COR-L47 (cell line): Measurements from ENCODE around the gene PLA2G10.
"Not testable (repeated sequence)": the region's sequence is repeated elsewhere in the genome, so short reads cannot be mapped to it uniquely, and the experiment has no call there.

Experiments
- DNase-seq: peaks from one replicate; lab custom pipeline; 2025; lab: John Stamatoyannopoulos, UW

PLA2G10 gene, protein sequence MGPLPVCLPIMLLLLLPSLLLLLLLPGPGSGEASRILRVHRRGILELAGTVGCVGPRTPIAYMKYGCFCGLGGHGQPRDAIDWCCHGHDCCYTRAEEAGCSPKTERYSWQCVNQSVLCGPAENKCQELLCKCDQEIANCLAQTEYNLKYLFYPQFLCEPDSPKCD

DNA sequence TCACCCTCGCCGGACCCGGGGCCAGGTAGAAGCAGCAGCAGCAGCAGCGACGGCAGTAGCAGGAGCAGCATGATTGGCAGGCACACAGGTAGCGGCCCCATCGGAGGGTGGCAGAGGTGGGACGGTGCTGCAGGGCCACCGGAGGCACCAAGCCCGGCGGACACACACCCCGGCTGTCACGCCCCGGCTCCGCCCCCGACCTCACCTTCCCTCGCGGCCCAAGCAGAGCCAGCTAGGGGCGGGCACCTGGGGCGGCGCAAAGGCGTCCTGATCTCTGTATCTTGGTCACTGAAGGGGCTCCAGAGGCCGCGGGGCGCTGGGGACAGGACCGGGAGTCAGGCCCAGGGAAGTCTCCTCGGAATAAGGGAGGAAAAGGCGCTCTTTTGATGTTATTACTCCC is at the start of gene PLA2G10:
TSS of gene PLA2G10 (minus strand) at position 180 of the 400 bp plus-strand sequence. CDS start at position 101, 79 bp downstream.
- not testable (repeated sequence) for DNase-seq

DNA sequence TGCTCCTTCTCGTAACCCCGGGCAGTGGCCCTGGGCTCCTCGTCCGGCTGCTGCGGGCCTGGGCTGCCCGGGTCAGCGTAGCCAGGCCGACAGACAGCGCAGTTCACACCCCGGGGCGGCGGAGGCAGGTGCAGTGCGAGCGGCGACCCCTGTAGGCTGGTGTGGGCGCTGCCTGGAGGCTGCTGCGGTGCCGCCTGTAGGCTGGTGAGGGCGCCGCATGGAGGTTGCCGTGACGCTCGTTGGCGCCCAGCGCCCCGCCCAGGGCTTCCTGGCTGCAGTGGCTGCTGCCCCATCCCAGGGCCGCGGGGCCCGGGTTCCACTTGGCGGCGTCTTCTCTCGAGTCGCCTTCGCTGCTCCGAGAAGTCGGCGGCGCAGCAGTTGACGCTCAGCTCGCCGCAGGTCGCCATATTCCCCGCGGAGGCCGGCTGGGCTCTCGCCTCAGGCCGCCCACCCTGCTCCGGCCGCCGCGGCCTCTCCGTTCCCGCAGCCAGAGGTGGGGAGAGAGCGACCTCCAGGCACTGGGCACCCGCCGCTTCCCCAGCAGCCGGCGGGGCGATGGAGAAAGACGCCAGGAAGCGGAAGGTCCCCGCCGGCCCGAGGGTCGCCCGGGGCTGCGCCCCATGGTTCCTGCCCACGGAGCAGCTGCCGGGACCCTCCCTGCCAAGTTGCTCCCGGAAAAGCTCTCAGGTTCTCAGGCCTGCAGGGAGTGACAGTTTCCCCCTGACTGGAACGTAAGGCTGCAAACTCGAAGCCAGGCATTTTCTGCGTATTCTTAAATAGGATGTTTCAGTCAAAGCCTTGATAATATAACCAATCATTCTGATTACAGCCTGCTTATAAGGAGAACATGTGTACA is 48.4 kb upstream of the PLA2G10 start, which contains the start of gene NPIPA2:
TSS of gene NPIPA2 (plus strand) at position 261 of the 856 bp plus-strand sequence. CDS start 5,533 bp downstream, outside the sequence.
- not testable (repeated sequence) for DNase-seq

DNA sequence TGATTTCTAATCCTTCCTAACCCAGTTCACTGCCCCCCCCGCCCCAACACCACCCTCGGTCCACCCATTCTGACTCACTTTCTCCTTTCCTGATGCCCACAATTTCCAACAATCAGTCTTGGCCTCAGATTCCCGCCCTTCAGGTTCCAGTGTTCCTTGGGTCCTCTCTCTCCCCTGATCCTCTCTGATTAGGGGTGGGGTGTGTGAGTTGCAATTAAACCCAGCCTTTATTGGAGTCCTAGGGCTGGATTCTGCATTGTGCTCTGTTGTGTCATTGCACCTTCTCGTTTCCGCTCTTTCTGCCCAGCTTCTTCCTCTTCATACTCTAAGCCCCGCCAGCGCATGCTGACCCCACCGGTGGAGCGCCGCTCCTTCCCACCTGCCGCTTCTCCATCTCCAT is 47.7 kb upstream of the PLA2G10 start:
- DNase-seq, result not testable (repeated sequence)

DNA sequence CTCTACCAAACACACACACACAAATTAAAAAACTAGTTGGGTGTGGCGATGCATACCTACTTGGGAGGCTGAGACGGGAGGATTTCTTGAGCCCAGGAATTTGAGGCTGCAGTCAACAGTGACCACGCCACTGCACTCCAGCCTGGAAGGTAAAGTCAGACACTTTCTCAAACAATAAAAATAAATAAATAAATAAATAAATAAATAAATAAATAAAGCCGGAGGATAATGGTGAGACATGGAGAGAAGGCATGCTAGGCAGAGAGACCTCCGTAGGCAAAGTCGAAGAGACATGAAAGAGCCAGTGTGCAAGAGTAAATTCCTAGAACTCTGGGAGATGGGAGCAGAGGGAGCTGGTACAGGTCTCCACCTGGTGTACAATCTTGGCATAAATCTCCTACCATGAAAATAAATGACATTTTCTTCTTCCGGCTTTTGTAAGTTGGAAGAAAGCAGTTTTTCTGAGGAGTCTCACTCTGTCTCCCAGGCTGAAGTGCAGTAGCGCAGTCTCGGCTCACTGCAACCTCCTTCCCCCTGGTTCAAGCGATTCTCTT is 46.8 kb upstream of the PLA2G10 start:
- DNase-seq, result not testable (repeated sequence)

DNA sequence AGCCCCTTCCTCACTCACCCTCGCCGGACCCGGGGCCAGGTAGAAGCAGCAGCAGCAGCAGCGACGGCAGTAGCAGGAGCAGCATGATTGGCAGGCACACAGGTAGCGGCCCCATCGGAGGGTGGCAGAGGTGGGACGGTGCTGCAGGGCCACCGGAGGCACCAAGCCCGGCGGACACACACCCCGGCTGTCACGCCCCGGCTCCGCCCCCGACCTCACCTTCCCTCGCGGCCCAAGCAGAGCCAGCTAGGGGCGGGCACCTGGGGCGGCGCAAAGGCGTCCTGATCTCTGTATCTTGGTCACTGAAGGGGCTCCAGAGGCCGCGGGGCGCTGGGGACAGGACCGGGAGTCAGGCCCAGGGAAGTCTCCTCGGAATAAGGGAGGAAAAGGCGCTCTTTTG is 39.1 kb upstream of the PLA2G10 start:
- not testable (repeated sequence) for DNase-seq

DNA sequence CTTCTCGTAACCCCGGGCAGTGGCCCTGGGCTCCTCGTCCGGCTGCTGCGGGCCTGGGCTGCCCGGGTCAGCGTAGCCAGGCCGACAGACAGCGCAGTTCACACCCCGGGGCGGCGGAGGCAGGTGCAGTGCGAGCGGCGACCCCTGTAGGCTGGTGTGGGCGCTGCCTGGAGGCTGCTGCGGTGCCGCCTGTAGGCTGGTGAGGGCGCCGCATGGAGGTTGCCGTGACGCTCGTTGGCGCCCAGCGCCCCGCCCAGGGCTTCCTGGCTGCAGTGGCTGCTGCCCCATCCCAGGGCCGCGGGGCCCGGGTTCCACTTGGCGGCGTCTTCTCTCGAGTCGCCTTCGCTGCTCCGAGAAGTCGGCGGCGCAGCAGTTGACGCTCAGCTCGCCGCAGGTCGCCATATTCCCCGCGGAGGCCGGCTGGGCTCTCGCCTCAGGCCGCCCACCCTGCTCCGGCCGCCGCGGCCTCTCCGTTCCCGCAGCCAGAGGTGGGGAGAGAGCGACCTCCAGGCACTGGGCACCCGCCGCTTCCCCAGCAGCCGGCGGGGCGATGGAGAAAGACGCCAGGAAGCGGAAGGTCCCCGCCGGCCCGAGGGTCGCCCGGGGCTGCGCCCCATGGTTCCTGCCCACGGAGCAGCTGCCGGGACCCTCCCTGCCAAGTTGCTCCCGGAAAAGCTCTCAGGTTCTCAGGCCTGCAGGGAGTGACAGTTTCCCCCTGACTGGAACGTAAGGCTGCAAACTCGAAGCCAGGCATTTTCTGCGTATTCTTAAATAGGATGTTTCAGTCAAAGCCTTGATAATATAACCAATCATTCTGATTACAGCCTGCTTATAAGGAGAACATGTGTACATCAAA is 9.3 kb upstream of the PLA2G10 start, which contains the start of gene NPIPA3:
TSS of gene NPIPA3 (plus strand) at position 256 of the 856 bp plus-strand sequence. CDS start 5,533 bp downstream, outside the sequence.
- DNase-seq, result not testable (repeated sequence)

DNA sequence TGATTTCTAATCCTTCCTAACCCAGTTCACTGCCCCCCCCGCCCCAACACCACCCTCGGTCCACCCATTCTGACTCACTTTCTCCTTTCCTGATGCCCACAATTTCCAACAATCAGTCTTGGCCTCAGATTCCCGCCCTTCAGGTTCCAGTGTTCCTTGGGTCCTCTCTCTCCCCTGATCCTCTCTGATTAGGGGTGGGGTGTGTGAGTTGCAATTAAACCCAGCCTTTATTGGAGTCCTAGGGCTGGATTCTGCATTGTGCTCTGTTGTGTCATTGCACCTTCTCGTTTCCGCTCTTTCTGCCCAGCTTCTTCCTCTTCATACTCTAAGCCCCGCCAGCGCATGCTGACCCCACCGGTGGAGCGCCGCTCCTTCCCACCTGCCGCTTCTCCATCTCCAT is 8.6 kb upstream of the PLA2G10 start:
- DNase-seq, result not testable (repeated sequence)

DNA sequence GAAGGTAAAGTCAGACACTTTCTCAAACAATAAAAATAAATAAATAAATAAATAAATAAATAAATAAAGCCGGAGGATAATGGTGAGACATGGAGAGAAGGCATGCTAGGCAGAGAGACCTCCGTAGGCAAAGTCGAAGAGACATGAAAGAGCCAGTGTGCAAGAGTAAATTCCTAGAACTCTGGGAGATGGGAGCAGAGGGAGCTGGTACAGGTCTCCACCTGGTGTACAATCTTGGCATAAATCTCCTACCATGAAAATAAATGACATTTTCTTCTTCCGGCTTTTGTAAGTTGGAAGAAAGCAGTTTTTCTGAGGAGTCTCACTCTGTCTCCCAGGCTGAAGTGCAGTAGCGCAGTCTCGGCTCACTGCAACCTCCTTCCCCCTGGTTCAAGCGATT is 7.8 kb upstream of the PLA2G10 start:
- DNase-seq, result not testable (repeated sequence)

DNA sequence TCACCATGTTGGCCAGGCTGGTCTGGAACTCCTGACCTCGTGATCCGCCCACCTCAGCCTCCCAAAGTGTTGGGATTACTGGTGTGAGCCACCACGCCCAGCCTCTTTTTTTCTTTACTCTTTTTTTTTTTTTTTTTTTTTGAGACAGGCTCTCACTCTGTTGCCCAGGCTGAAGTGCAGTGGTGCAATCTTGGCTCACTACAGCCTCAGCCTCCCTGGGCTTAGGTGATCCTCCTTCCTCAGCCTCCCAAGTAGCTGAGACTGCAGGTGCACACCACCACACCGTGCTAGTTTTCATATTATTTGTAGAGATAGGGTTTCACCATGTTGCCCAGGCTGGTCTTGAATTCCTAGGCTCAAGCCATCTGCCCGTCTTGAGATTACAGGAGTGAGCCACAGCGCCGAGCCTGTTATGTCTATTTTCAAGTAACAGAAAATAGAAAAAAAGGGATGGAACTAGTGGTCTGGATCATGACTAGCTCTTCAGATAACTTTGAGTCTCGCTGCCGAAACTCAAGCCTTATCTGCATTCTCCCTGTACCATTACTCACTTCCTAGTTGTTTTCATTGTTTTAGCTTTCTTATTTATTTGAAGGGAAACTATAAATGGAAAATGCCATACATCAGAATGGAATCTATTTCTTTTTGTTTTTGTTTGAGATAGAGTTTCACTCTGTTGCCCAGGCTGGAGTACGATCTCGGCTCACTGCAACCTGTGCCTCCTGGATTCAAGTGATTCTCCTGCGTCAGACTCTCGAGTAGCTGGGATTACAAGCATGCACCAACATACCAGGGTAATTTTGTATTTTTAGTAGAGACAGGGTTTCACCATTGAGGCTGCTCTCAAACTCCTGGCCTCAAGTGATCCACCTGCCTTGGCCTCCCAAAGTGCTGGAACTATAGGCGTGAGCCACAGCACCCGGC is 8.0 kb downstream of the PLA2G10 start:
- DNase-seq, result not testable (repeated sequence)

DNA sequence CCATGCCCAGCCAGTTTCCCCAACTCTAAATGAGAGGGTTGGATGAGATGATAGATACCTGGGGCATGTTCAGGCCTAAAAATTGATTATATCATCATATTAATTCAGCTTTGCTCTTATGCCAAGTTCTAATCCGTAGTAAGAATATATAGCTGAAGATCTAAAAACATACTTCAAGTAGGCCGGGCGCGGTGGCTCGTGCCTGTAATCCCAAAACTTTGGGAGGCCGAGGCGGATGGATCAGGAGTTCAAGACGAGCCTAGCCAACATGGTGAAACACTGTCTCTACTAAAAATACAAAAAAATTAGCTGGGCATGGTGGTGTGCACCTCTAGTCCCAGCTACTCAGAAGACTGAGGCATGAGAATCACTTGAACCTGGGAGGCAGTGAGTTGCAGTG is 12.0 kb downstream of the PLA2G10 start:
- DNase-seq, result no peak

DNA sequence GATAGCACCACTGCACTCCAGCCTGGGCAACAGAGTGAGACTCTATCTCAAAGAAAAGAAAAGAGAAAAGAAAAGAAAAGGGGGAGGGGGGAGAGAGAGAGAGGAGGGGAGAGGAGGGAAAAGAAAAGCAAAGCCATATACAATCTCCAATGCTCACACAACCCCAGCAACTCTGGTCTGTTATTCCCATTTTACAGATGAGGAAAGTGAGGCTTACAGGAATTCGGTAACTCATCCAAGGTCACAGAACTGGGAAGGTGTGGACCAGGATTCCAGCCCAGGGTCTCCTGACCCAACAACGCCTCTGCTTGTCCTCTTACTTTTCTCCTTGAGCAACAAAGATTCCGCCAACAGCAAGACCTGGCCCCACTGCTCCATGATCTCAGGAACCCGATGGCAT is 13.0 kb downstream of the PLA2G10 start:
- no peak for DNase-seq

DNA sequence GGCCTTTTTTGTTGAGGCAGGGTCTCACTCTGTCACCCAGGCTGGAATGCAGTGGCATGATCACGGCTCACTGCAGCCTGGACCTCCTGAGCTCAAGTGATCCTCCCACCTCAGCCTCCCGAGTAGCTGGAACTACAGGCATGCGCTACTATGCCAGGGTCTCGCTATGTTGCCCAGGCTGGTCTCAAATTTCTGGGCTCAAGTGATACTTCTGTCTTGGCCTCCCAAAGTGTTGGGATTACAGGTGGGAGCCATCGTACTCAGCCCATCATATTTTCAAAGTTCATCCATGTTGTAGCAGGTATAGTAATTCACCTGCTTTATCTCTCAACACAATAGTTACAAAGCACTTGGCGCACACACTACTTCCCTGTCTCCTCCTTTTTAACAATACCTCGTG is 13.7 kb downstream of the PLA2G10 start:
- not testable (repeated sequence) for DNase-seq

DNA sequence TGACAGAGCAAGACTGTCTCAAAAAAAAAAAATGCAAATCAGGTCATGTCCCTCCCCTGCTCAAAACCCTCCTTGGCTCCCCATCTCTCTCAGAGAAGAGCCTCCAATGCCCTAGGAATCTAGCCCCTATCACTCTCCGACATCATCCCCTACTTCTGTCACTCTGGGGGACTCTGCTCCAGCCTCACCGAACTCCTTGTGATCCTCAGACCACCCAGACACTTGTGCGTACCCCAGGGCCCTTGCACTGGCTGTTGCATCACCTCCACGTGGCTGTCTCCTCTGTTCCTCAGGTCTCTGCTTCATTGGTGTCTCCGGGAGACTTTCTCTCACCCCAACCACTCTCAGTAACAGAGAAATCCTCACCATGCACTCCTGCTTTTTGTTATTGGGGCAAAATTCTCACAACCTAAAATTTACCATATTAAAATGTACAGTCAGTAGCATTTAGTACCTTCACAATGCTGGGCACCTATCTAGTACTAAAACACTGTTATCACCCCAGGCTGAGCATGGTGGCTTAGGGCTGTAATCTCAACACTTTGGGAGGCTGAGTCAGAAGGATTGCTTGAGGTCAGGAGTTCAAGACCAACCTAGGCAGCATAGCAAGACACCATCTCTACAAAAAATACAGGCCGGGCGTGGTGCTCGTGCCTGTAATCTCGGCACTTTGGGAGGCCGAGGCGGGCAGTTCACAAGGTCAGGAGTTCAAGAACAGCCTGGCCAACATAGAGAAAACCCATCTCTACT is 15.2 kb downstream of the PLA2G10 start:
- DNase-seq, result no peak

DNA sequence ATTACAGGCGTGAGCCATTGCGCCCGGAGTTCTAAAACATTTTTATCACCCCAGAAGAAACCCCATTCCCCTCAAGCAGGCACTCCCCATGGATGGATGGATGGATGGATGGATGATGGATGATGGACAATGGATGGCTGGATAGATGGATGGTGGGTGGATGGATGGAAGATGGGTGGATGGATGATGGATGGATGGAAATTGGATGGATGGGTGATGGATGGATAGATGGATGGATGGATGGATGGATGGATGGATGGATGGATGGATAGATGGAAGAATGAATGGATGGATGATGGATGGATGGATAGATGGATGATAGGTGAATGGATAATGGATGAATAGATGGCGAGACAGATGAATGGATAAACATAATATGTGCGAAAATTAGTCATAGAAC is 16.5 kb downstream of the PLA2G10 start:
- DNase-seq, result no peak

DNA sequence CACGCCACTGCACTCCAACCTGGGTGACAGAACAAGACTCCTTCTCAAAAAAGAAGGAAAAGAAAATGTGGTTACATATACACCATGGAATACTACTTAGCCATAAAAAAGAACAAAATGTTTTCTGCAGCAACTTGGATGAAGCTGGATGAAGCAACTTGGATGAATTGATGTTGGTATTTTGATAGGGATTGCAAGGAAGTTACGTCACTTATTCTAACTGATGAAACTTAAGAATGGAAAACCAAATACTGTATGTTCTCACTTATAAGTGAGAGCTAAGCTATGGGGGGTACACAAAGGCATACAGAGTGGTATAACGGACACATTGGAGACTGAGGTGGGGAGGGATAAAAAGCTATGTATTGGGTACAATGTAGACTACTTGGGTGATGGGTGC is 17.5 kb downstream of the PLA2G10 start:
- DNase-seq, result no peak

DNA sequence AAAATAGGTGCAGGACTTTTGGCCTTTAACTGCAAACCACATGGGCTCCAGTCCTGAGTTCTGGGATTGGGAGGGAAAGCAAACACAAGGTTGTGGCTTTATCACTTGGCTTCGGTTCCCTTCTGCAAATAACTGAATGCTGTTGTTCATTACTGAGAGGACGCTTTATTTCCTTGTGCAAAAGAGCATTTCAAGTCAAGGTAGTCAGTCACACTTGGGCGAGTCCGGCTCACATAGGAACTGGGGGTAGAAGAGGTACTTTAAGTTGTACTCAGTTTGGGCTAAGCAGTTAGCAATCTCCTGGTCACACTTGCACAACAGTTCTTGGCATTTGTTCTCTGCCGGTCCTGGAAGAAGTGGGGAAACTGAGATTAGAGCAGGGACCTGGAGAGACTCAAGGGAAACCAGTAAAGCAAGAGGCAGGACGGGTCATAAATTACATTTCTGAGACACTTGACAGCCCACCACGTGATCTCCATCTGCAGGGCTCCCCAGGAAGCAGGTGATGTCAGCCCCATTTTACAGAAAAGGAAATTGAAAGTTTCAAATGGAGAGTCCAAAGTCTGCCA is 21.6 kb downstream of the PLA2G10 start:
- DNase-seq, result no peak

DNA sequence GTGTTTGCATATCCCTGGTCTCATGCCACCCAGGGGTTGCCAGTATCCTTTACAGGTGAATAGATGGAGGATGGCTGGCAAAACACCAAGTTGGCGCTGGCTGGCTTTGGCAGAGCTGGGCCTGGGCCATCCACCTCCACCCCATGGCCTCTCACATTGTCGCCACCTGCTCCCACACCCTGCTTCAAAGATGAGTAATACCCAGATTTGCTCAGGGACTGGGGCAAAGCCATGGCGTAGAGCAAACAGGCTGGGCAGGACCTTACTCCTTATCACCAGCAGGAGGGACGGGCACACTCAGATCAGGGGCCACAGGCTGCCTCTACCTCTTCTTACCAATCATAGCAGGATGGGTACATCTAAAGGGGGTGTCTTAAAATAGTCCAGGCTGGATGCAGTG is 24.3 kb downstream of the PLA2G10 start:
- DNase-seq, result peak; percentile 85

DNA sequence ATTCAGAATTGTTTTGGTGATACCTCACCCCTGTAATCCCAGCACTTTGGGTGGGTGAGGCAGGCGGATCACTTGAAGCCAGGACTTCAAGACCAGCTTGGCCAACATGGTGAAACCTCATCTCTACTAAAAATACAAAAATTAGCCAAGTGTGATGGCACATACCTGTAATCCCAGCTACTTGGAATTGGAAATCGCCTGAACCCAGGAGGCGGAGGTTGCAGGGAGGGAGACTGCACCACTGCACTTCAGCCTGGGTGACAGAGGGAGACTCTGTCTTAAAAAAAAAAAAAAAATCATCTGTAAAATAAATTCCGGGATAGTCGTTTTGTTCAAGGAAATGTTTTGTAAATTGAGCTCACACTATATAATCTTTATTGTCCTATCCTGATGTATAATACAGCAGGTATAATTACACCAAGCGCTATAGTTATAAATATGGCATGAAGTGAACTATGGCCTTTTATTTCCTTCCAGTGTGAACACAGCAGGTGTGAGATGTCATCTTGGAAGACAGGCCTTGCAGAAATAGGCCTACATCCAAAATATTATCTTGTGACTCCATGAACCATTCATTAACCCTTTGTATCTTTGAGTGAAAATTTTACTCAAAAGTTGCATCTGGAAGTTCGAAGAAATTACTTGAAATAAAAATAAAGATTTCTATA is 25.4 kb downstream of the PLA2G10 start:
- DNase-seq, result no peak
